Tibial artery (tissue), 4 donors: ENCODE results near the gene SH2D5.

Experiments
- DNase-seq, 2 donors: peaks; one replicate each; pipeline ENCODE4 v3.0.0-alpha.2; 2019
- H3K27ac ChIP-seq, 2 donors: fragments of 200-600 bp; sonication (generic) in 1 of 2; 1 replicate in 1 of 2; 2 replicates in 1 of 2; pipeline ENCODE4 v1.5.1; 2018 to 2019; ENCODE audit warnings: mild to moderate bottlenecking in 1 of 2
- H3K27me3 ChIP-seq, 2 donors: fragments of 200-600 bp; sonication (generic) in 1 of 2; one replicate each; pipeline versions ENCODE4 v1.5.1 to v1.6.0; 2016 to 2019
- H3K36me3 ChIP-seq, 3 donors: fragments of 200-600 bp; sonication (generic) in 2 of 3; one replicate each; pipeline ENCODE4 v1.5.1; 2016 to 2019; ENCODE audit warnings: mild to moderate bottlenecking in 2 of 3
- H3K4me1 ChIP-seq, 4 donors: fragments of 200-600 bp; sonication (generic) in 2 of 4; 1 replicate in 3 of 4; 2 replicates in 1 of 4; pipeline ENCODE4 v1.5.1; 2016 to 2019
- H3K4me3 ChIP-seq, 2 donors: fragments of 200-600 bp; sonication (generic) in 1 of 2; 1 replicate in 1 of 2; 2 replicates in 1 of 2; pipeline ENCODE4 v1.5.1; 2018 to 2019; ENCODE audit warnings: mild to moderate bottlenecking in 2 of 2
- H3K9me3 ChIP-seq, 3 donors: fragments of 200-600 bp; sonication (generic) in 1 of 3; one replicate each; pipeline ENCODE4 v1.5.1; 2016 to 2019
- CTCF ChIP-seq, 2 experiments: fragments of 200-600 bp in 1 of 2; fragments of 450-650 bp in 1 of 2; IDR thresholded peaks; one replicate each; pipeline ENCODE4 v1.5.1; 2017 to 2019; ENCODE audit warnings: antibody characterized with exemption in 2 of 2, mild to moderate bottlenecking in 1 of 2, moderate library complexity in 1 of 2
- intact Hi-C: fragments of 100-400 bp; cut with DNase I; formaldehyde crosslinking; loops from one replicate; pipeline ENCODE4 v1.15.0; 2023; ENCODE audit warnings: low total_unique reads

The SH2D5 gene

GRCh38 chr1:20732588-20733359 is at the start of gene SH2D5:
Gene SH2D5 (minus strand): TSS chr1:20732703. CDS start chr1:20728044, 4,659 bp downstream.
- H3K4me1 ChIP-seq, result peaks cover 0 to 39% (median 22%) of the 10 kb centered on the region in 4 donors
- H3K4me3 ChIP-seq, result peak within 1 kb of the TSS; percentile 53 to 58
- peak; percentile 89 for DNase-seq
- intact Hi-C loops, result loop anchor here (2.0 kb wide), 1 partner anchor 36 kb away; no protein-coding TSS in a partner anchor
- H3K9me3 ChIP-seq, result no peaks in the 10 kb centered on the region
- peaks cover 0 to 42% of the 10 kb centered on the region in 2 donors for H3K27me3 ChIP-seq
- peak; percentile 24 to 34 for TF ChIP-seq CTCF (IDR thresholded peaks at IDR 0.05)
- H3K27ac ChIP-seq, result peak within 1 kb of the TSS; percentile 60 to 63
- peaks cover 0 to 12% (median 11%) of the 10 kb centered on the region in 3 donors for H3K36me3 ChIP-seq

- Histone ChIP-seq H3K36me3 (peaks cover 52 to 57% (median 56%) of the 10 kb centered on the region in 3 donors), H3K27ac (no peak overlapping the region), H3K27me3 (no peaks in the 10 kb centered on the region), H3K4me3 (no peak overlapping the region), H3K9me3 (no peaks in the 10 kb centered on the region), H3K4me1 (peaks cover 0 to 27% (median 8%) of the 10 kb centered on the region in 4 donors)
- intact Hi-C loops, result no loop called here
- no peak for DNase-seq
- no peak for TF ChIP-seq CTCF (IDR thresholded peaks at IDR 0.05)
These were observed 43.2 kb upstream of the SH2D5 start for GRCh38 chr1:20775700-20776099.

GRCh38 chr1:20771780-20772179 is 39.3 kb upstream of the SH2D5 start:
- H3K36me3 ChIP-seq, result peaks cover 87 to 96% (median 95%) of the 10 kb centered on the region in 3 donors
- TF ChIP-seq CTCF (IDR thresholded peaks at IDR 0.05), result no peak
- intact Hi-C loops, result no loop called here

DNA sequence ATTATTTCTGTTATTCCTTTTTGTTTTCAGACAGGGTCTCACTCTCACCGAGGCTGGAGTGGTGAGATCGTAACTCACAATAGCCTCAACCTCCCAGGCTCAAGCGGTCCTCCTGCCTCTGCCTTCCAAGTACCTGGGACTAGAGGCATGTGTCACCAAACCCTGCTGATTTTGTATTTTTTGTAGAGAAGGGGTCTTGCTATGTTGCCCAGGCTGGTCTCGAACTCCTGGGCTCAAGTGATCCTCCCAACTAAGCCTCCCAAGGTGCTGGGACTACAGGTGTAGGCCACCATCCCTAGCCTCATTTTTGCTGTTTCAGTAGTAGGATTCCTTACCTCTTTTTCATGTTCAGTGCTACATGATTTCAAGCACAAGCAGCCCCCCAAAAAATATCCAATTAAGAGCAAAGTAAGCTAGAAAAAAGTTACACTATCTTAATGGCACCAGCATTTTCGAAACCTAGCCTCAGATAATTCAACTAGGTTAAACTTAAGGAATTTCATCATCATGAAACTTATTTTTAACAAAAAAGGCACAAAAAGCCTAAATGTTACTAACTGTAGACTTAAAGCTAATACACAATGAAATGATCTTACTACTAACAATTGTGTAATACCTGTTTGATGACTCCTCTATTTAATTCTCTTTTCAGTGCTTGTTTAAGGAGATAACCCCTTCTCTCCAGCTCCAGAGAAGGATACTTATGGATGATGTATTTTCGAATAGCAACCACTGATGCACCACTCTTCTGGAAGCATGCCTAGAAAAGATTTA is 38.0 kb upstream of the SH2D5 start:
- Histone ChIP-seq H3K4me1 (no peaks in the 10 kb centered on the region), H3K27me3 (no peaks in the 10 kb centered on the region), H3K9me3 (no peaks in the 10 kb centered on the region), H3K36me3 (peaks cover 93 to 99% (median 95%) of the 10 kb centered on the region in 3 donors), H3K27ac (no peak overlapping the region), H3K4me3 (no peak overlapping the region)
- intact Hi-C loops, result no loop called here
- no peak for TF ChIP-seq CTCF (IDR thresholded peaks at IDR 0.05)
- DNase-seq, result no peak

More at GRCh38 chr1:20771780-20772179, 39.3 kb upstream of the SH2D5 start:
- H3K4me1 ChIP-seq, result peaks cover 0 to 7% (median 2%) of the 10 kb centered on the region in 4 donors
- no peak for DNase-seq
- no peak overlapping the region for H3K4me3 ChIP-seq
- H3K9me3 ChIP-seq, result no peaks in the 10 kb centered on the region
- H3K27me3 ChIP-seq, result no peaks in the 10 kb centered on the region
- H3K27ac ChIP-seq, result no peak overlapping the region

- no peak for DNase-seq
- Histone ChIP-seq H3K9me3 (no peaks in the 10 kb centered on the region), H3K27me3 (no peaks in the 10 kb centered on the region), H3K27ac (no peak overlapping the region), H3K36me3 (peaks cover 94 to 100% (median 96%) of the 10 kb centered on the region in 3 donors), H3K4me1 (no peaks in the 10 kb centered on the region), H3K4me3 (no peak overlapping the region)
- no peak for TF ChIP-seq CTCF (IDR thresholded peaks at IDR 0.05)
- intact Hi-C loops, result no loop called here
These were observed 34.8 kb upstream of the SH2D5 start for GRCh38 chr1:20767271-20767670.
